Body of pancreas (tissue), 4 donors: ENCODE measurements around the gene LDLRAD3. TPM values are rescaled to one million over a fixed set of nuclear protein-coding genes. Genes with fewer than 3 reads are reported as not detected.

Experiments
- ATAC-seq: fragments of 150-250 bp; one replicate; pipeline ENCODE4 v1.9.1; 2016
- DNase-seq, 4 donors: peaks; one replicate each; pipeline ENCODE4 v3.0.0-alpha.2; 2019
- H3K27ac ChIP-seq, 4 donors: fragments of 200-600 bp; sonication (generic); 1 replicate in 3 of 4; 2 replicates in 1 of 4; pipeline versions ENCODE4 v1.5.1 to v1.6.1; 2016 to 2019; ENCODE audit warnings: mild to moderate bottlenecking in 1 of 4, mixed read lengths in 1 of 4, moderate library complexity in 1 of 4
- H3K27me3 ChIP-seq, 2 donors: fragments of 200-600 bp; sonication (generic); one replicate each; pipeline ENCODE4 v1.6.0; 2016; ENCODE audit warnings: mild to moderate bottlenecking in 1 of 2
- H3K36me3 ChIP-seq, 2 donors: fragments of 200-600 bp; sonication (generic); replicated peaks in 1 of 2; 2 replicates each; pipeline ENCODE4 v1.5.1; 2016; ENCODE audit warnings: low read depth in 2 of 2; ENCODE audit not compliant: insufficient read depth in 1 of 2
- H3K4me1 ChIP-seq: fragments of 200-600 bp; sonication (generic); one replicate; pipeline ENCODE4 v1.6.0; 2016
- H3K4me3 ChIP-seq, 2 donors: fragments of 200-600 bp; sonication (generic); 1 replicate in 1 of 2; 2 replicates in 1 of 2; pipeline ENCODE4 v1.5.1; 2016 to 2019
- H3K9me3 ChIP-seq, 3 donors: fragments of 200-600 bp; sonication (generic); 1 replicate in 2 of 3; 2 replicates in 1 of 3; pipeline ENCODE4 v1.5.1; 2016
- POLR2A ChIP-seq, 3 donors: fragments of 450-650 bp; IDR thresholded peaks; one replicate each; pipeline ENCODE4 v1.6.1; 2016; ENCODE audit warnings: antibody characterized with exemption in 3 of 3, mild to moderate bottlenecking in 2 of 3
- WGBS, 2 donors: methylation state at CpG; one replicate each; pipeline ENCODE4 v1.1.5; 2017; 5-methylcytosine and 5-hydroxymethylcytosine counted together
- intact Hi-C: fragments of 100-400 bp; cut with DNase I; formaldehyde crosslinking; loops from one replicate; pipeline ENCODE4 v1.15.1; 2023
- total RNA-seq, 2 donors: library from RNA; depleted of rRNA; stranded (reverse); fragments of >200 nt; gene quantifications; one replicate each; pipeline ENCODE4 v1.1.0, GENCODE V29; 2016
- TF ChIP-seq, protein P1 (sequence below), 7 experiments: fragments of 450-650 bp in 4 of 7; fragments of 200-600 bp in 3 of 7; sonication (generic) in 3 of 7; IDR thresholded peaks; one replicate each; pipeline ENCODE4 v1.5.1; 2016 to 2019; ENCODE audit warnings: antibody characterized with exemption in 7 of 7

LDLRAD3 gene
- total RNA-seq, 2 donors from 2014 or later: 5.7 to 7.9 TPM

GRCh38 chr11:36264011-36264972, 320.4 kb downstream of the LDLRAD3 start:
- intact Hi-C loops: no loop called here
- no peak for ATAC-seq
- TF ChIP-seq POLR2A (IDR thresholded peaks at IDR 0.05): no peak
- TF ChIP-seq, protein P1, sequence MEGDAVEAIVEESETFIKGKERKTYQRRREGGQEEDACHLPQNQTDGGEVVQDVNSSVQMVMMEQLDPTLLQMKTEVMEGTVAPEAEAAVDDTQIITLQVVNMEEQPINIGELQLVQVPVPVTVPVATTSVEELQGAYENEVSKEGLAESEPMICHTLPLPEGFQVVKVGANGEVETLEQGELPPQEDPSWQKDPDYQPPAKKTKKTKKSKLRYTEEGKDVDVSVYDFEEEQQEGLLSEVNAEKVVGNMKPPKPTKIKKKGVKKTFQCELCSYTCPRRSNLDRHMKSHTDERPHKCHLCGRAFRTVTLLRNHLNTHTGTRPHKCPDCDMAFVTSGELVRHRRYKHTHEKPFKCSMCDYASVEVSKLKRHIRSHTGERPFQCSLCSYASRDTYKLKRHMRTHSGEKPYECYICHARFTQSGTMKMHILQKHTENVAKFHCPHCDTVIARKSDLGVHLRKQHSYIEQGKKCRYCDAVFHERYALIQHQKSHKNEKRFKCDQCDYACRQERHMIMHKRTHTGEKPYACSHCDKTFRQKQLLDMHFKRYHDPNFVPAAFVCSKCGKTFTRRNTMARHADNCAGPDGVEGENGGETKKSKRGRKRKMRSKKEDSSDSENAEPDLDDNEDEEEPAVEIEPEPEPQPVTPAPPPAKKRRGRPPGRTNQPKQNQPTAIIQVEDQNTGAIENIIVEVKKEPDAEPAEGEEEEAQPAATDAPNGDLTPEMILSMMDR (IDR thresholded peaks at IDR 0.05): no peak

GRCh38 chr11:36264973-36265344, 321.1 kb downstream of the LDLRAD3 start:
- TF ChIP-seq POLR2A (IDR thresholded peaks at IDR 0.05): no peak
- TF ChIP-seq, protein P1 (IDR thresholded peaks at IDR 0.05): no peak
- Histone ChIP-seq H3K4me1 (peaks cover 36% of the 10 kb centered on the region), H3K27ac (no peak overlapping the region), H3K36me3 (no peaks in the 10 kb centered on the region), H3K4me3 (no peak overlapping the region), H3K9me3 (no peaks in the 10 kb centered on the region), H3K27me3 (no peaks in the 10 kb centered on the region)
- no peak for ATAC-seq
- intact Hi-C loops: loop anchor here (5.0 kb wide), 1 partner anchor 653 kb away; no protein-coding TSS in a partner anchor
- WGBS, 2 donors: 68 to 92% methylated on average over 5 of the region's 5 CpGs
- no peak for DNase-seq

More at GRCh38 chr11:36264011-36264972, 320.4 kb downstream of the LDLRAD3 start:
- Histone ChIP-seq H3K27me3 (no peaks in the 10 kb centered on the region), H3K4me1 (peaks cover 34% of the 10 kb centered on the region), H3K4me3 (no peak overlapping the region), H3K27ac (no peak overlapping the region), H3K36me3 (no peaks in the 10 kb centered on the region), H3K9me3 (no peaks in the 10 kb centered on the region)
- 52 to 64% methylated on average over 9 of the region's 9 CpGs for WGBS, 2 donors
- no peak for DNase-seq

DNA sequence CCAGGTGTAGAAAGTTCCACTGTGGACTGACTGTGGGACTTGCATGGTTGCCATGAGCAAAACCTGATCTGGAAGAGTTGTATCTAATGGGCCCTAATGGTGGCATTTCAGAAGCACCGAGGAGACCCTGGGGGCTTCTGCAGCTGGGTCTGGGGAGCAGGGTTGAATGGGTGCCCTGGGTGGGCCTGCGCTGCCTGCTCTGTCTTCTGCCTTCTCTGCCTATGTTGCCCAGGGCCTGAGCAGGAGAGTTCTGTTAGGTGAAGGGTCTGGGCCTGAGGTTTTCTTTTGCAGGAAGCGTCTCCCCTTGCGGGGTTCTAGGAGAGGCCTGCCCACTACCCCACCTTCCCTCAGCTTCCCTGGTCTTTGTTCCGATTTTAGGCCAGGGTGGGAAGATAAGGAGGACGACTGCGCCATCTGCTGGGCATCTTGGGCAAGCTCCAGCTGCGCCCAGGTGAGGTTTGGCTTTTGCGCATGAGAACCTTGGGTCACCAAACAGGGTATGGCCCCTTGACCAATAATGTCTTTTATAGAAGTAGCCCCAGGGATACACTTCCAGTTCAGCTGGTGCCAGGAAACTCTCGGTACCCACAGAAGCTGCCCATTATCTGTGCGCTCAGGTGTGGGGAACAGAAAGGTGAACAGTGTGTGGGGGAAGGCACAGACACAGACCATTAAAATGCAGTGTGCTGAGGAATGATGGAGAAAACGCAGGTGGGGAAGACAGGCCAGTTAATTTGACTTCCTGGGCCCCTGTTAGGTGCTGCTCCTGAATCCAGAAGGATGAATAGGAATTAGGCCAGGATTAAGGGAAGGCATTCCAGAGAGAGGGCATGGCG, 322.1 kb downstream of the LDLRAD3 start:
- H3K27me3 ChIP-seq: no peaks in the 10 kb centered on the region
- intact Hi-C loops: loop anchor here (5.0 kb wide), 1 partner anchor 654 kb away; no protein-coding TSS in a partner anchor
- H3K27ac ChIP-seq: peak overlapping the region in 2 of 4 donors; percentile 10 to 34
- 27 to 41% methylated on average over 6 to 13 of the region's 13 CpGs for WGBS, 2 donors
- DNase-seq: peak; percentile 61 to 72 (median 66)
- no peaks in the 10 kb centered on the region for H3K9me3 ChIP-seq
- peaks cover 36% of the 10 kb centered on the region for H3K4me1 ChIP-seq
- no peaks in the 10 kb centered on the region for H3K36me3 ChIP-seq
- TF ChIP-seq, protein P1 (IDR thresholded peaks at IDR 0.05): peak; percentile 71 to 86 (median 81)
- TF ChIP-seq POLR2A (IDR thresholded peaks at IDR 0.05): no peak
- ATAC-seq: peak; percentile 77
- no peak overlapping the region for H3K4me3 ChIP-seq

- H3K4me3 ChIP-seq: no peak overlapping the region
- DNase-seq: no peak
- no peaks in the 10 kb centered on the region for H3K27me3 ChIP-seq
- no peaks in the 10 kb centered on the region for H3K36me3 ChIP-seq
- peak overlapping the region in 2 of 4 donors; percentile 34 to 63 for H3K27ac ChIP-seq
- no peak for TF ChIP-seq POLR2A (IDR thresholded peaks at IDR 0.05)
- TF ChIP-seq, protein P1 (IDR thresholded peaks at IDR 0.05): no peak
- ATAC-seq: no peak
- peaks cover 41% of the 10 kb centered on the region for H3K4me1 ChIP-seq
- WGBS, 2 donors: 42 to 44% methylated on average over 5 of the region's 5 CpGs
- no peaks in the 10 kb centered on the region for H3K9me3 ChIP-seq
- intact Hi-C loops: loop anchor here (5.0 kb wide), 1 partner anchor 654 kb away; no protein-coding TSS in a partner anchor
These were observed 322.9 kb downstream of the LDLRAD3 start for GRCh38 chr11:36266767-36267166.
